HG03520 (cell line): ENCODE data around the gene C4orf46.

ENCODE experiments used
- ATAC-seq: cut with Tn5 transposase; IDR thresholded peaks from one replicate; pipeline ENCODE4 v1.9.1; 2021; ENCODE audit warnings: mild to moderate bottlenecking, moderate library complexity; ENCODE audit not compliant: unreplicated experiment

Gene C4orf46

DNA sequence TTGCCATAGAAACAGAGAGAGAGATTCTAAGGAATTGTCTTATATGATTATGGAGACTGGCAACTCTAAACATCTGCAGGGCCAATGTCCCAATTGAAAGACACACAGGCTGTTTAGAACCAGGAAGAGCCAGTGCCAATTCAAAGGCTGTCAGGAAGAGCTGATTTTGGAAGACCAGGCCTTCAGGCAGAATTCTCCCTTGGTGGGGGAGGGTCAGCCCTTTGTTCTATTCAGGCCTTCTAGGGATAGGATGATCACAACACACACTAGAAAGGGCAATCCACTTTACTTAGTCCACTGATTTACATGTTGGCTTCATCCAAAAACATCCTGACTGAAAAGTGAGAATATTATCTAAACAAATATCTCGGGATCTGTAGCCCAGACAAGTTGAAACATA is 15.2 kb downstream of the C4orf46 start:
- no peak for ATAC-seq

DNA sequence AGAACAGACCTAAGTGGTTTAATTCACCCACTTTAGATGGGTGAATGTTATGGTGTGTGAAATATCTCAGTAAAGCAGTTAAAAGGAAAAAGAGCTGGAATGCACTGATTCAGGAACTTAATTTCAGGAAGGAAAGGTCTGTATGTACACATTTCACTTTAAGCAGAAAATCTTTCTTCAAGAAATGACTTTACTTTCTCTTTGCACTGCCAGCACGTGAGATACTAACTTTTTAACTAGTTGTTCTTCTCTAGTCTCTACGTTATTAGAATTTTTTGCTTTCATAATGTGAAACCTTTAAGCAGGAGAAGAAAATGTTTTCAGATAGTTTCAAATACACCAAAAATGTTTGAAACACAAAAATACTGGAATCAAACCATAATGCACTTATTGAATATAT is 18.8 kb downstream of the C4orf46 start:
- no peak for ATAC-seq

DNA sequence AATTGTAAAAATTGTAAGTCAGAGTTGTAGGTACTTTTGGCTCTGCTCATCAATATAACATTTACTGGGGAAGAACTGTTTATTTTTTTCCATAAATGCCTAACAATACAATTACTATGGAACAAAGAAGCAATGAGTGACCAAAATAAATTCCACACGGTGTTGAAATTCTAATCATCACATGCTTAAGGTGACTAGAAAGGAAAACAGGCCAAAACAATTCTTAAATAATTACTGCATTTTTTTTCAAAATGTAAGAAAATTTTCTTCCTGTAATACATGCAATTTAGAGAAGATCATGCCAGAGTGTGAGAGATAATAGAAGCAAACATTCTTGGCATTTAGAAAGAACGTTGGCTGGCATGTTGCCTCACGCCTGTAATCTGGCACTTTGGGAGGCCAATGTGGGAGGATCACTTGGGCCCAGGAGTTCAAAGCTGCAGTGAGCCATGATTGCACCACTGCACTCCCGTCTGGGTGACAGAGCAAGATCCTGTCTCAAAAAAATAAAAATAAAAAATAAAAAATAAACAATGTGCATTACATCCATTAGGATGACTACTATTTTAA is 22.5 kb downstream of the C4orf46 start:
- ATAC-seq = no peak

GRCh38 chr4:158644760-158645159 is 26.9 kb downstream of the C4orf46 start:
- ATAC-seq = no peak

GRCh38 chr4:158644356-158644755 is 27.3 kb downstream of the C4orf46 start:
- ATAC-seq = no peak

DNA sequence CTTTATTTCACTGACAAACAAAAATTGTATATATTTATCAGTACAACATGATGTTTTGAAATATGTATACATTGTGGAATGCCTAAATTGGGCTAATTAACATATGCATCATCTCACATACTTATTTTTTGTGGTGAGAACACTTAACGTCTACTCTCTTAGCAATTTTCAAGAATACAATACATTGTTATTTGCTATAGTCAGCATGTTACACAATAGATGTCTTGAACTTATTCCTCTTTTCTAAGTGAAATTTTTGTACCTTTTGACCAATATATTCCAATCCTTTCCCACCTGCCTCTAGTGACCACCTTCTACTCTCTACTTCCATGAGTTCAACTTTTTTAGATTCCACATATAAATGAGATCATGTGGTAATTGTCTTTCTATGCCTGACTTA is 35.1 kb downstream of the C4orf46 start:
- no peak for ATAC-seq

- no peak for ATAC-seq
Observed at GRCh38 chr4:158630893-158631292, 40.8 kb downstream of the C4orf46 start.

- no peak for ATAC-seq
Observed at GRCh38 chr4:158625544-158625943, 46.1 kb downstream of the C4orf46 start.

DNA sequence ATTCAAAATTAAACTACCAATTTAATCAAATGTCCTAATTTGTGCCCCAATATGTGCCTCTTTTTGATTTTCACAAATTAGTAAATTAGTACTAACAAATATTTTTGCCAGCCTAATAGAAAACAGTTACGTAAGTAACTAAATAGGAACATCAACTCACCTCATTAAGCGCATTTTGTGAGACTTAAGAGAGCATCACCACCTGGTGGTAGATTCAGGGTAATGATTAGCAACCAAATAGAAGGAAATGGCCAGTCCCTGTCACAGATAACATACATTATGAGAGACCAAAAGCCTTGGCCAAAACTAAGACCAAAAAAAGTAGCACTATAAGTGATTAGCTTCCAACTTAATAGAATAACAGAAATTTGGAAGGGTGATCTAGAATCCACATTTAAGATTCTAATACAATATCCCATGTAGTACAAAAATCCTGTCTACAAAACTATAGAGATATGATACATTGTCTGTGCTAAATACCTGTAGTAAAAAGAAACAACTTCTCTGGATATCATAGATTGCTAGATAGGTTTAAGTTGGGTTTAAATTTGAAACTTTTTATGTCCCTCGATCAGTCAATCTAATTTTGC is 46.7 kb downstream of the C4orf46 start:
- ATAC-seq = peak; percentile 93

- ATAC-seq = no peak
Observed at GRCh38 chr4:158622251-158622650, 49.4 kb downstream of the C4orf46 start.

DNA sequence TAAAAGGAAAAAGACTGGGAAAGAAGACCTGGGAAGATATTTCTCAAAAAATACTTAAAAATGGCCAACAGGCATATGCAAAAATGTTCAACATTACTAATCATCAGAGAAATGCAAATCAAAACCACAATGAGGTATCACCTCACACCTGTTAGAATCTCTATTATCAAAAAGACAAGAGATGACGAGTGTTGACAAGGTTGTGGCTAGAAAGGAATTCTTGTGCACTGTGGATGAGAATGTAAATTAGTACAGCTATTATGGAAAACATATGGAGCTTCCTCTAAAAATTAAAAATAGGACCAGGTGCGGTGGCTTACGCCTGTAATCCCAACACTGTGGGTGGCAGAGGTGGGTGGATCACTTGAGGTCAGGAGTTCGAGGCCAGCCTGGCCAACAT is 50.0 kb downstream of the C4orf46 start:
- peak; percentile 41 for ATAC-seq

DNA sequence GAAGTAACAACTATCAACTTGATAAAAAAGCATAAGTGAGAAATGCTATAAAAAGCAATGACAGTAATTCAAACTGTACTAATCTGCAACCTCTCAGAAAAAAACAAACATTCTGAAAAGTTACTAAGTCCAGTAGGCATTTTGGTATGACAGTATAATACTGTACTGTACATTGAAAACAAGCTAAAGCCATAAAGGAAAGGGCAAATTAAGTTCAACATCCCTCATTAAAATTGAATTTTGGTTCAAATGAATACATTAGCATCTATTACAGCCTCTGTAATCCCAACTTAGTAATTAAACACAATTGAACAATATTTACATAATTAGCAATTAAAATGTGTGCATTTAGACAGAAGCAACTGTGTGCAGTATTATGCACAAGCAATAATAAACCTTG is 53.7 kb downstream of the C4orf46 start:
- ATAC-seq = no peak
